Activated CD8-positive, alpha-beta memory T cell treated with anti-CD3 and anti-CD28 coated beads, Interleukin-2, amount 10 ng/mL, durations not matched to agents 7 days and 5 days (primary cell): ENCODE measurements around the gene PXT1. TPM values are rescaled to one million over a fixed set of nuclear protein-coding genes. Genes with fewer than 3 reads are reported as not detected.
A peak's percentile ranks its signal among the peaks of the same experiment; 100 is the strongest.

Experiments
- ATAC-seq: fragments of 150-1000 bp; cut with Tn5 transposase; one replicate; pipeline ENCODE4 v1.10.0; 2021; ENCODE audit warnings: moderate library complexity
- CTCF ChIA-PET: fragments of 350-600 bp; sonication (Branson Sonifier 250); formaldehyde crosslinking; loops from one replicate; lab custom pipeline; 2021; ENCODE audit warnings: antibody characterized with exemption; lab: Charles Lee
- DNase-seq: peaks from one replicate; pipeline ENCODE4 v3.0.0-alpha.2; 2020
- H3K27ac Mint-ChIP-seq: one replicate; pipeline ENCODE4 v1.8.0; 2021; ENCODE audit warnings: mild to moderate bottlenecking, mixed read lengths
- H3K27me3 Mint-ChIP-seq: one replicate; pipeline ENCODE4 v1.8.0; 2021; ENCODE audit warnings: mixed read lengths
- H3K36me3 Mint-ChIP-seq: one replicate; pipeline ENCODE4 v1.8.0; 2021; ENCODE audit warnings: mild to moderate bottlenecking, mixed read lengths
- H3K4me1 Mint-ChIP-seq: one replicate; pipeline ENCODE4 v1.8.0; 2021; ENCODE audit warnings: mixed read lengths
- H3K4me3 Mint-ChIP-seq: one replicate; pipeline ENCODE4 v1.8.0; 2021; ENCODE audit warnings: mild to moderate bottlenecking, moderate library complexity, mixed read lengths
- H3K9me3 Mint-ChIP-seq: one replicate; pipeline ENCODE4 v1.8.0; 2022; ENCODE audit warnings: low read depth, mixed read lengths
- total RNA-seq, 2 experiments: library from RNA; stranded (reverse); gene quantifications; one replicate each; pipeline ENCODE4 v1.2.3, GENCODE V29; 2021

Gene PXT1
- total RNA-seq, 2 experiments from 2014 or later: 0.32 TPM; not detected in 1

DNA sequence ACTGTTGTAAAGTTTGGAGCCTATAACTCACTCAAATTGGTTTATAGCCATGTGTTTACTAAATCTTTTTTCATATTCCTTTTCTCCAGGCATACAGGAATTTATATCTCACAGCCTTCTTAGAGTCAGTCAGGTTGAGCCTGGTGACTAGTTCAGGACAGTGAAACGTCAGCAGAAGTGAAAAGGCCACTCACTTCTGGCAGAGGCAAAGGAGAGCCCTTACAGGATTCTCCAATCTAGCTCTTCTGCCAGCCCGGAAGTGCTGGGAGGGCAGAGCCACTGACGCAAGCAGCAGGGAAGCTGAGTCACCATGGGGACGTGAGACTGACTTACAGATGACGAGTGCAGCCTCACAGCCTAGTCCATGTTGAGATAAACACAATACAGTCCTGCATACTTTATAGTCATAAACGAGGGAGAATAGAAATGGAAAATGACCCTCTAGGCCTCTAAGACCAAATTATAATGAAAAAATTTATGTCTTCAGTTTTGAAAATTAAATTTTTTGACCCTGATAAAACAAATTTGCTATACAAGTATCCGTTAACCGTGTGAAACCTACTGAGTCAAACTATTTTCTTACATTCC lies 1.3 kb downstream of the PXT1 start:
- CTCF ChIA-PET: interaction anchor here (0.6 to 3.6 kb wide), 3 partner anchors 14 to 22 kb away, joined by 3 to 24 read pairs (median 3); no protein-coding TSS in a partner anchor
- Mint-ChIP-seq H3K9me3 (no peaks in the 10 kb centered on the region), H3K36me3 (peaks cover 9% of the 10 kb centered on the region), H3K27me3 (no peaks in the 10 kb centered on the region), H3K27ac (peak overlapping the region; percentile 84), H3K4me3 (peak overlapping the region; percentile 56), H3K4me1 (peaks cover 37% of the 10 kb centered on the region)
- peak; percentile 82 for ATAC-seq
- DNase-seq: peak; percentile 94

GRCh38 chr6:36436466-36436865 lies 6.2 kb downstream of the PXT1 start:
- no peak for DNase-seq
- no peaks in the 10 kb centered on the region for H3K9me3 Mint-ChIP-seq
- no peak overlapping the region for H3K27ac Mint-ChIP-seq
- no peak for ATAC-seq
- no peaks in the 10 kb centered on the region for H3K36me3 Mint-ChIP-seq
- no peak overlapping the region for H3K4me3 Mint-ChIP-seq
- H3K4me1 Mint-ChIP-seq: peaks cover 15% of the 10 kb centered on the region
- H3K27me3 Mint-ChIP-seq: no peaks in the 10 kb centered on the region
- CTCF ChIA-PET: interaction anchor here (1.0 kb wide), 1 partner anchor 9 kb away, joined by 3 read pairs; no protein-coding TSS in a partner anchor

DNA sequence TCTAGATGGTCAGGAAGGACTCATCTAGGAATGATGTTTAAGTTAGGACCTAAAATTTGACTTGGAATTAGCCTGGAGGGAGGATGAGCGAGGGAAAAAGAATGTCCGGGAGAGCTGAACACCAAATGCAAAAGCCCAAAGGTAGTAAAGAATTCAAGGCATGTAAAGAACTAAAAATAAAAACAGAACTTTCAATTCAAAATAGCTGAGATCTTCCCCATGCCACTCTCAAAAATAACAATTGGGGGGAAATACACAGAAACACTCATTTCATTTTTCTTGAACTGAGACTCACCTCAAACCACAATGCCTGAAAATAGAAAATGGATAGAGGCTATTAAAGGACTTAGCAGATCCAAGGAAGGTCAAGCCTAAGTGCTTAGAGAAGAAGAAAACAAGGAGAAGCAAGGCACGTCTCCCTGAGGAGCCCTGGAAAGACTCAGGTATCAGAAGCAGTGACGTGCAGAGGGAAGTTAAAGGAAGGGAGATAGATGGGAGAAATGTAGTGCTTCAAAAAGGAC lies 10.4 kb downstream of the PXT1 start:
- no peak for DNase-seq
- peaks cover 10% of the 10 kb centered on the region for H3K4me1 Mint-ChIP-seq
- no peaks in the 10 kb centered on the region for H3K27me3 Mint-ChIP-seq
- no peak for ATAC-seq
- H3K36me3 Mint-ChIP-seq: no peaks in the 10 kb centered on the region
- no peak overlapping the region for H3K4me3 Mint-ChIP-seq
- no peaks in the 10 kb centered on the region for H3K9me3 Mint-ChIP-seq
- H3K27ac Mint-ChIP-seq: no peak overlapping the region
- CTCF ChIA-PET: no interaction called here

- Mint-ChIP-seq H3K4me3 (no peak overlapping the region), H3K36me3 (no peaks in the 10 kb centered on the region), H3K27ac (no peak overlapping the region), H3K27me3 (no peaks in the 10 kb centered on the region), H3K9me3 (no peaks in the 10 kb centered on the region), H3K4me1 (peaks cover 7% of the 10 kb centered on the region)
- ATAC-seq (no peak), DNase-seq (no peak)
- CTCF ChIA-PET: interaction anchor here (1.0 kb wide), 1 partner anchor 334 kb away, joined by 3 read pairs; no protein-coding TSS in a partner anchor
Measured at GRCh38 chr6:36431197-36431596, 11.5 kb downstream of the PXT1 start.

DNA sequence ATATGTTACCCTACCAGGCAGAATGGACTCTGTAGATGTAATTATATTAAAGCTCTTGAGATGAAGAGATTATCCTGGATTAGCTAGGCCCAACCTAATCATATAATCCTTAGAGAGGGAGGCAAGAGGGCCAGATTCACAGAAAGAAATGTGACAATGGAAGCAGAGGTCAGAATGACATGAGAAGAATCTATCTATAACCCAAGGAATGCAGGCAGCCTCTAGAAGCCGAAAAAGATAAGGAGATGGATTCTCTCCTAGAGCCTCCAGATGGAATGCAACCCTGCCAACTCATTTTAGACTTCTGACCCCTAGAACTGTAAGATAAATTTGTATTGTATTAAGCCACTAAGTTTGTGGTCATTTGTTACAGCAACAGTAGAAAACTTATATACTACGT lies 12.3 kb downstream of the PXT1 start:
- no peak overlapping the region for H3K27ac Mint-ChIP-seq
- no peak overlapping the region for H3K4me3 Mint-ChIP-seq
- H3K27me3 Mint-ChIP-seq: no peaks in the 10 kb centered on the region
- CTCF ChIA-PET: interaction anchor here (0.7 to 1.4 kb wide), 3 partner anchors 11 to 334 kb away, joined by 3 to 4 read pairs (median 4); no protein-coding TSS in a partner anchor
- H3K9me3 Mint-ChIP-seq: no peaks in the 10 kb centered on the region
- H3K36me3 Mint-ChIP-seq: no peaks in the 10 kb centered on the region
- ATAC-seq: no peak
- H3K4me1 Mint-ChIP-seq: peaks cover 7% of the 10 kb centered on the region
- DNase-seq: no peak

DNA sequence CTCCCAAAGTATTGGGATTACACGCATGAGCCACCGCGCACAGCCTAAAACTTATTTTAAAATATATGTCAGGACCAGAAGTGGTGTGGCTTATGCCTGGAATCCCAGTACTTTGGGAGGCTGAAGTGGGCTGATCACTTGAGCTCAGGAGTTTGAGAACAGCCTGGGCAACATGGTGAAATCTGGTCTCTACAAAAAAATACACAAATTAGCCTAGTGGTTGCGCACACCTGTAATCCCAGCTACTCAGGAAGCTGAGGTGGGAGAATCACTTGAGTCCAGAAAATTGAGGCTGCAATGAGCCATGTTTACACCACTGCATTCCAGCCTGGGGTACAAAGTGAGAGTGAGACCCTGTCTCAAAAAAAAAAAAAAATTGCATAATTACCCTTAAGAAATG lies 13.7 kb downstream of the PXT1 start:
- DNase-seq (no peak), ATAC-seq (no peak)
- Mint-ChIP-seq H3K4me3 (no peak overlapping the region), H3K36me3 (no peaks in the 10 kb centered on the region), H3K27ac (no peak overlapping the region), H3K27me3 (no peaks in the 10 kb centered on the region), H3K9me3 (no peaks in the 10 kb centered on the region), H3K4me1 (peaks cover 10% of the 10 kb centered on the region)
- CTCF ChIA-PET: no interaction called here

DNA sequence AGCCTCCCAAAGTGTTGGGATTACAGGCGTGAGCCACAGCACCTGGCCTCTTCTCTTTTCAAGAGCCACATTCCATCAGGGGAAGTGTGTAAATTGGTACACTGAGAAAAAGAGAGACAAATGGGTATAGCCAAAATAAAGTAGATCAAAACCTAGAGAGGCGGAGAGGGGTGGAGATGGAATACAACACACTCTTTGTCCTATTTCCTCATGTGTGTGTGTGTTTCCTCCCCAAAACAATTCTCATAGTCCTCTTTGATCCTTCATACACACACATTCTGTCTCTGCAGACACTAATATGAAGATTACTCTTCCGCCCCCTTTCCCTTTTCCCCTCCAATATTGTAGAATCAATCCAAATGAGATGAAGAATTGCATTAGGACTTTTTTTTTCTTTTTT lies 16.0 kb downstream of the PXT1 start:
- no peak for DNase-seq
- Mint-ChIP-seq H3K27ac (no peak overlapping the region), H3K9me3 (no peaks in the 10 kb centered on the region), H3K27me3 (no peaks in the 10 kb centered on the region), H3K4me1 (peaks cover 18% of the 10 kb centered on the region), H3K36me3 (no peaks in the 10 kb centered on the region), H3K4me3 (no peak overlapping the region)
- no peak for ATAC-seq
- CTCF ChIA-PET: interaction anchor here (1.5 kb wide), 1 partner anchor 9 kb away, joined by 3 read pairs; no protein-coding TSS in a partner anchor

GRCh38 chr6:36423101-36423824 lies 19.4 kb downstream of the PXT1 start:
- Mint-ChIP-seq H3K9me3 (no peaks in the 10 kb centered on the region), H3K36me3 (no peaks in the 10 kb centered on the region), H3K4me1 (peaks cover 18% of the 10 kb centered on the region), H3K27ac (peak overlapping the region; percentile 86), H3K4me3 (peak overlapping the region; percentile 79), H3K27me3 (no peaks in the 10 kb centered on the region)
- CTCF ChIA-PET: interaction anchor here (0.7 to 2.7 kb wide), 22 partner anchors 9 to 336 kb away, joined by 3 to 24 read pairs (median 4); partner anchors contain the start of genes ETV7, KCTD20, PXT1 and STK38
- DNase-seq (peak; percentile 99), ATAC-seq (peak; percentile 98)

GRCh38 chr6:36422714-36423100 lies 19.9 kb downstream of the PXT1 start:
- H3K9me3 Mint-ChIP-seq: no peaks in the 10 kb centered on the region
- no peaks in the 10 kb centered on the region for H3K27me3 Mint-ChIP-seq
- H3K36me3 Mint-ChIP-seq: no peaks in the 10 kb centered on the region
- H3K4me1 Mint-ChIP-seq: peaks cover 18% of the 10 kb centered on the region
- H3K4me3 Mint-ChIP-seq: peak overlapping the region; percentile 79
- DNase-seq (no peak), ATAC-seq (no peak)
- CTCF ChIA-PET: interaction anchor here (0.8 to 2.7 kb wide), 19 partner anchors 14 to 337 kb away, joined by 3 to 24 read pairs (median 4); partner anchors contain the start of genes ETV7, KCTD20, PXT1 and STK38
- peak overlapping the region; percentile 86 for H3K27ac Mint-ChIP-seq

- H3K9me3 Mint-ChIP-seq: no peaks in the 10 kb centered on the region
- peaks cover 4% of the 10 kb centered on the region for H3K27me3 Mint-ChIP-seq
- ATAC-seq: no peak
- H3K4me3 Mint-ChIP-seq: no peak overlapping the region
- H3K4me1 Mint-ChIP-seq: peaks cover 18% of the 10 kb centered on the region
- no peaks in the 10 kb centered on the region for H3K36me3 Mint-ChIP-seq
- no peak for DNase-seq
- CTCF ChIA-PET: interaction anchor here (1.2 to 1.6 kb wide), 4 partner anchors 10 to 161 kb away, joined by 3 to 6 read pairs (median 4); no protein-coding TSS in a partner anchor
- H3K27ac Mint-ChIP-seq: no peak overlapping the region
Measured at GRCh38 chr6:36419310-36419709, 23.3 kb downstream of the PXT1 start.

GRCh38 chr6:36418558-36418957 lies 24.1 kb downstream of the PXT1 start:
- no peak overlapping the region for H3K4me3 Mint-ChIP-seq
- H3K27ac Mint-ChIP-seq: no peak overlapping the region
- H3K9me3 Mint-ChIP-seq: no peaks in the 10 kb centered on the region
- CTCF ChIA-PET: interaction anchor here (1.1 to 1.6 kb wide), 3 partner anchors 25 to 161 kb away, joined by 3 to 6 read pairs (median 3); no protein-coding TSS in a partner anchor
- H3K36me3 Mint-ChIP-seq: no peaks in the 10 kb centered on the region
- no peak for DNase-seq
- H3K4me1 Mint-ChIP-seq: peaks cover 11% of the 10 kb centered on the region
- ATAC-seq: no peak
- H3K27me3 Mint-ChIP-seq: peaks cover 7% of the 10 kb centered on the region

- CTCF ChIA-PET: interaction anchor here (1.0 kb wide), 1 partner anchor 9 kb away, joined by 3 read pairs; no protein-coding TSS in a partner anchor
Measured at GRCh38 chr6:36414481-36414880, 28.2 kb downstream of the PXT1 start.

More at GRCh38 chr6:36414481-36414880, 28.2 kb downstream of the PXT1 start:
- H3K9me3 Mint-ChIP-seq: peaks cover 2% of the 10 kb centered on the region
- H3K27me3 Mint-ChIP-seq: peaks cover 9% of the 10 kb centered on the region
- H3K27ac Mint-ChIP-seq: no peak overlapping the region
- H3K4me3 Mint-ChIP-seq: no peak overlapping the region
- H3K36me3 Mint-ChIP-seq: peaks cover 2% of the 10 kb centered on the region
- no peaks in the 10 kb centered on the region for H3K4me1 Mint-ChIP-seq
- DNase-seq (no peak), ATAC-seq (no peak)
